Hepatocyte (in vitro differentiated cells): ENCODE results near the gene LHX8.

ENCODE experiments used
- EZH2 ChIP-seq: fragments of 200-600 bp; sonication (generic); IDR thresholded peaks from 2 replicates; pipeline ENCODE4 v1.6.1; 2016; ENCODE audit warnings: antibody characterized with exemption, mild to moderate bottlenecking, borderline replicate concordance
- EZH2phosphoT487 ChIP-seq: fragments of 200-600 bp; sonication (generic); IDR thresholded peaks from one replicate; pipeline ENCODE4 v1.6.1; 2018; ENCODE audit warnings: antibody characterized with exemption, mild to moderate bottlenecking, low read depth, moderate library complexity; ENCODE audit not compliant: unreplicated experiment, severe bottlenecking
- TF ChIP-seq, protein P1 (sequence below): fragments of 200-600 bp; sonication (generic); IDR thresholded peaks from 2 replicates; pipeline ENCODE4 v1.5.1; 2016; ENCODE audit warnings: antibody characterized with exemption, mild to moderate bottlenecking; ENCODE audit not compliant: poor library complexity

- TF ChIP-seq, protein P1, sequence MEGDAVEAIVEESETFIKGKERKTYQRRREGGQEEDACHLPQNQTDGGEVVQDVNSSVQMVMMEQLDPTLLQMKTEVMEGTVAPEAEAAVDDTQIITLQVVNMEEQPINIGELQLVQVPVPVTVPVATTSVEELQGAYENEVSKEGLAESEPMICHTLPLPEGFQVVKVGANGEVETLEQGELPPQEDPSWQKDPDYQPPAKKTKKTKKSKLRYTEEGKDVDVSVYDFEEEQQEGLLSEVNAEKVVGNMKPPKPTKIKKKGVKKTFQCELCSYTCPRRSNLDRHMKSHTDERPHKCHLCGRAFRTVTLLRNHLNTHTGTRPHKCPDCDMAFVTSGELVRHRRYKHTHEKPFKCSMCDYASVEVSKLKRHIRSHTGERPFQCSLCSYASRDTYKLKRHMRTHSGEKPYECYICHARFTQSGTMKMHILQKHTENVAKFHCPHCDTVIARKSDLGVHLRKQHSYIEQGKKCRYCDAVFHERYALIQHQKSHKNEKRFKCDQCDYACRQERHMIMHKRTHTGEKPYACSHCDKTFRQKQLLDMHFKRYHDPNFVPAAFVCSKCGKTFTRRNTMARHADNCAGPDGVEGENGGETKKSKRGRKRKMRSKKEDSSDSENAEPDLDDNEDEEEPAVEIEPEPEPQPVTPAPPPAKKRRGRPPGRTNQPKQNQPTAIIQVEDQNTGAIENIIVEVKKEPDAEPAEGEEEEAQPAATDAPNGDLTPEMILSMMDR: no peak
- TF ChIP-seq EZH2 (no peak), EZH2phosphoT487 (no peak)
These were observed 36.8 kb downstream of the LHX8 start for GRCh38 chr1:75170981-75171380.
